ENCODE measurements around the gene LARP4. TPM values are rescaled to one million over a fixed set of nuclear protein-coding genes. Genes with fewer than 3 reads are reported as not detected.

Gene LARP4
- total and polyA plus RNA-seq, 9 of the 15 experiments (the other 6 are each of a cell fraction or from before 2014, with no cell fraction given) = 31.6 to 84.5 (median 52.4) TPM

DNA sequence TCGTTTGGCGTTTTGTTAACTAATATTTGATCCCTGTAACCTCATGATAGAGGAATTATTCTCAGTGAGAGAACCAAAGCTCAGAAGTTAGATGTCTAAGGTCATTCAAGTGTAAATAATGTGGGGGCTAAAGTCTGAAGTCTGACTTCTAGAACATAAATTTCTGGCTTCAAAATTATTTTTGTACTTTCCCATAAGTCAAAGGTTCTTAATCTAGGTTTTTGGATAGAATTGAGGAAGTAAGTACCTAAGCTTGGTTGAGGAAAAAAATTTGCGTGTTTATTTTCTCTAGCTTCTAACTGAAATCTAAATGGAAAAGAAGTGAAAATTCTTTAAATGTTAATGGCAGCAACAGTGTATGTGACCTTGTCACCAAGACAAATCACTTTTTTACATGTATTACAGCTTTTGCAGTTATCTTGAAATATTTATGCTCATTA is 2.3 kb downstream of the LARP4 start:
- Histone ChIP-seq H3K4me1 (replicated peaks in 1 of 2; ENCODE audit: control insufficient read depth in 2 of 2, insufficient read depth in 2 of 2, low read length in 2 of 2) (no peaks in the 10 kb centered on the region; a peak in 3 of 5 replicates), H3K9me1 (ENCODE audit: control insufficient read depth, insufficient read depth, low read length) (no peaks in the 10 kb centered on the region), H3K36me3 (ENCODE audit: control insufficient read depth, insufficient read depth, low read length) (peaks cover 17% of the 10 kb centered on the region; the same call in 1 of the 3 replicates), H3K9me3 (replicated peaks; ENCODE audit: control insufficient read depth, insufficient read depth, low read depth, low read length) (no peaks in the 10 kb centered on the region), H3K79me2 (ENCODE audit: control insufficient read depth, insufficient read depth, low read length) (peaks cover 73% of the 10 kb centered on the region), H3K4me3 (peak overlapping the region; percentile 83), H3K27ac (ENCODE audit: extremely low read depth, low read depth, low read length) (peak overlapping the region; percentile 92; the same call in 2 of the 3 replicates), H4K20me1 (replicated peaks; ENCODE audit: control insufficient read depth, insufficient read depth, low read length) (no peaks in the 10 kb centered on the region), H3K4me2 (ENCODE audit: insufficient read depth, low read length) (peak overlapping the region; percentile 89), H2AFZ (ENCODE audit: low read depth, low read length) (no peak overlapping the region), H3K27me3 (ENCODE audit: control insufficient read depth in 2 of 2, insufficient read depth in 2 of 2, low read length in 2 of 2) (no peaks in the 10 kb centered on the region), H3K9ac (ENCODE audit: insufficient read depth in 1 of 2, low read depth in 2 of 2, low read length in 2 of 2) (peak overlapping the region in 1 of 2 experiments; percentile 89; a peak in 2 of 4 replicates)
- intact Hi-C loops (cut with micrococcal nuclease) = no loop called here
- ChIA-PET POLR2A (interaction anchor here (0.7 to 1.8 kb wide), 6 partner anchors 9 to 455 kb away, joined by 3 to 7 read pairs (median 4); no protein-coding TSS in a partner anchor), CTCF (ENCODE audit: low intra/inter-chr PET ratio) (no interaction called here)
- in situ Hi-C loops (cut with MboI) = no loop called here
- 0% methylated on average over 3 of the region's 3 CpGs for WGBS (ENCODE audit: insufficient coverage, low coverage, missing lambda C conversion rate)
- no peak for ATAC-seq
- DNase-seq (ENCODE audit: extremely low read depth in 1 of 4, low spot score in 3 of 4) = no peak
- BruUV-seq (replicated peaks) = no TSS peak
- TF ChIP-seq ADNP (tag; IDR thresholded peaks at IDR 0.05) (no peak), ZBTB40 (IDR thresholded peaks at IDR 0.05) (peak; percentile 18; the same call in 1 of the 2 replicates), ZBTB40 (CRISPR knock-in tag; IDR thresholded peaks at IDR 0.05) (no peak), MEIS2 (IDR thresholded peaks at IDR 0.05; ENCODE audit: partially characterized antibody) (peak; percentile 19)
- TF ChIP-seq, protein P1, sequence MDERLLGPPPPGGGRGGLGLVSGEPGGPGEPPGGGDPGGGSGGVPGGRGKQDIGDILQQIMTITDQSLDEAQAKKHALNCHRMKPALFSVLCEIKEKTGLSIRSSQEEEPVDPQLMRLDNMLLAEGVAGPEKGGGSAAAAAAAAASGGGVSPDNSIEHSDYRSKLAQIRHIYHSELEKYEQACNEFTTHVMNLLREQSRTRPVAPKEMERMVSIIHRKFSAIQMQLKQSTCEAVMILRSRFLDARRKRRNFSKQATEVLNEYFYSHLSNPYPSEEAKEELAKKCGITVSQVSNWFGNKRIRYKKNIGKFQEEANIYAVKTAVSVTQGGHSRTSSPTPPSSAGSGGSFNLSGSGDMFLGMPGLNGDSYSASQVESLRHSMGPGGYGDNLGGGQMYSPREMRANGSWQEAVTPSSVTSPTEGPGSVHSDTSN (CRISPR knock-in tag; IDR thresholded peaks at IDR 0.05; ENCODE audit: low read depth) = no peak
- TF ChIP-seq, protein P1 (tag; conservative IDR thresholded peaks at IDR 0.05; ENCODE audit: low read depth) = 0 out of 2 replicates have a peak, but pooled peaks have one; percentile 8
- FAIRE-seq = no peak
